Keratinocyte (primary cell): Measurements from ENCODE around the gene ATG14. TPM values are rescaled to one million over a fixed set of nuclear protein-coding genes. Genes with fewer than 3 reads are reported as not detected.

Experiments
- DNase-seq: peaks from one replicate; pipeline ENCODE4 v3.0.0-alpha.2; 2011; ENCODE audit warnings: low read depth, missing footprints, low spot score
- FAIRE-seq: peaks from 2 replicates; lab custom pipeline; 2011; peaks lifted over from hg19 to GRCh38; lab: Jason Lieb, UNC
- H2AFZ ChIP-seq: 2 replicates; pipeline ENCODE4 v1.6.0; 2012; ENCODE audit warnings: low read length, control low read depth, inconsistent platforms; ENCODE audit not compliant: control insufficient read depth
- H3K27ac ChIP-seq: 2 replicates; pipeline ENCODE4 v1.5.1; 2011; ENCODE audit warnings: low read length; ENCODE audit not compliant: control insufficient read depth, insufficient read depth
- H3K27me3 ChIP-seq: 3 replicates; pipeline ENCODE4 v1.6.0; 2011; ENCODE audit warnings: low read length; ENCODE audit not compliant: control insufficient read depth, insufficient read depth; ENCODE audit errors: extremely low read depth
- H3K36me3 ChIP-seq, 2 experiments: 2 replicates in 1 of 2; 3 replicates in 1 of 2; pipeline ENCODE4 v1.5.1; 2011; ENCODE audit warnings: low read length in 2 of 2, mild to moderate bottlenecking in 1 of 2; ENCODE audit not compliant: control insufficient read depth in 2 of 2, insufficient read depth in 2 of 2; ENCODE audit errors: extremely low read depth in 1 of 2
- H3K4me1 ChIP-seq: 3 replicates; pipeline ENCODE4 v1.5.1; 2011; ENCODE audit warnings: low read length; ENCODE audit not compliant: control insufficient read depth, insufficient read depth; ENCODE audit errors: extremely low read depth
- H3K4me2 ChIP-seq: 3 replicates; pipeline ENCODE4 v1.6.0; 2011; ENCODE audit warnings: low read depth, low read length; ENCODE audit not compliant: control insufficient read depth, insufficient read depth; ENCODE audit errors: extremely low read depth
- H3K4me3 ChIP-seq, 3 experiments: fragments of 200-600 bp in 1 of 3; sonication (generic) in 1 of 3; 2 replicates in 2 of 3; 3 replicates in 1 of 3; pipeline ENCODE4 v1.5.1; 2011 to 2016; ENCODE audit warnings: low read length in 3 of 3, mild to moderate bottlenecking in 3 of 3, control low read depth in 2 of 3, inconsistent platforms in 1 of 3, low read depth in 1 of 3, mixed read lengths in 1 of 3, mixed run types in 1 of 3, moderate library complexity in 1 of 3; ENCODE audit not compliant: control insufficient read depth in 2 of 3, insufficient read depth in 2 of 3; ENCODE audit errors: extremely low read depth in 1 of 3
- H3K79me2 ChIP-seq: 2 replicates; pipeline ENCODE4 v1.6.0; 2012; ENCODE audit warnings: low read length; ENCODE audit not compliant: control insufficient read depth, insufficient read depth
- H3K9ac ChIP-seq: 3 replicates; pipeline ENCODE4 v1.6.0; 2011; ENCODE audit warnings: low read length; ENCODE audit not compliant: control insufficient read depth, insufficient read depth; ENCODE audit errors: extremely low read depth
- H3K9me1 ChIP-seq: 3 replicates; pipeline ENCODE4 v1.6.0; 2011; ENCODE audit warnings: low read length; ENCODE audit not compliant: control insufficient read depth, insufficient read depth; ENCODE audit errors: extremely low read depth
- H3K9me3 ChIP-seq: 2 replicates; pipeline ENCODE4 v1.5.1; 2012; ENCODE audit warnings: low read depth, low read length; ENCODE audit not compliant: control insufficient read depth
- H4K20me1 ChIP-seq: 3 replicates; pipeline ENCODE4 v1.6.0; 2011; ENCODE audit warnings: low read length; ENCODE audit not compliant: control insufficient read depth, insufficient read depth; ENCODE audit errors: extremely low read depth
- EZH2 ChIP-seq: IDR thresholded peaks from one replicate; pipeline ENCODE4 v1.6.1; 2012; ENCODE audit warnings: inconsistent platforms, mild to moderate bottlenecking, low read length, moderate library complexity
- dilution Hi-C: fragments of 300-500 bp; cut with MboI; formaldehyde crosslinking; loops from one replicate; pipeline ENCODE4 v1.7.0; 2020; ENCODE audit warnings: low sequenced_read_pairs; ENCODE audit not compliant: extremely low pct_ligation_motif_present
- polyA plus RNA-seq, 5 experiments: library from polyadenylated mRNA; depleted of rRNA in 3 of 5; stranded (reverse) in 3 of 5; stranded (forward) in 1 of 5; unstranded in 1 of 5; fragments of >200 nt; gene quantifications; 1 replicate in 1 of 5; 2 replicates in 3 of 5; 3 replicates in 1 of 5; pipeline versions ENCODE4 v1.2.1 to v1.2.3, GENCODE V29; 2011 to 2012; ENCODE audit warnings: missing spikeins in 2 of 5, low read depth in 1 of 5, low replicate concordance in 1 of 5
- TF ChIP-seq, protein P1 (sequence below), 3 experiments: IDR thresholded peaks in 1 of 3; conservative IDR thresholded peaks in 1 of 3; optimal IDR thresholded peaks in 1 of 3; 2 replicates in 2 of 3; 3 replicates in 1 of 3; pipeline versions ENCODE3 to v1.5.1; 2011; ENCODE audit warnings: low read length in 3 of 3, mild to moderate bottlenecking in 3 of 3, moderate library complexity in 2 of 3, control low read depth in 1 of 3, inconsistent platforms in 1 of 3; ENCODE audit not compliant: insufficient read depth in 2 of 3; ENCODE audit errors: extremely low read depth in 1 of 3

Gene ATG14
- polyA plus RNA-seq, 1 donor (not counting 4 experiments of a cell fraction or from before 2014, with no cell fraction given), result 7.0 TPM

DNA sequence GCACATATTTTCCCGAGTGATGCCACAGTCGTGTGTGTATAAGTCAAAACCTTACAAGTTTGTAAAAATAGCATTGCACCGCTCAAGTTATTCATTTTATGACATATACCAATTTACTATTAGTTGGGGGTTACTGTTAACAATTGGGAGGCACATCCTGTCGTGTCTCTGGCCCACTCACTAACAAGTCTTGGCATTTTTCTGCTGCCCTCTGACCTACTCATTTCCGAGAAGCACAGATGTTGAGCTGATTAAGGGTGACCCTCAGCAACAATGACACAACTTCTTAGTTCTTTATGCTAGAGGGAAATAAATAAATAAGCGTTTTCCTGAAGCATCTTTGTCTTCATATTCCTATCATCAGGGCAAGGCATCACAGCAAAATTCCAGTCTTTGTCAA, 6.8 kb upstream of the ATG14 start:
- Histone ChIP-seq H3K4me3 (no peak overlapping the region), H3K36me3 (no peaks in the 10 kb centered on the region), H3K9me1 (no peaks in the 10 kb centered on the region), H3K27ac (no peak overlapping the region), H3K4me1 (peaks cover 3% of the 10 kb centered on the region), H3K9ac (no peak overlapping the region), H3K4me2 (no peak overlapping the region), H3K79me2 (no peaks in the 10 kb centered on the region), H3K27me3 (no peaks in the 10 kb centered on the region), H2AFZ (no peak overlapping the region), H4K20me1 (no peaks in the 10 kb centered on the region), H3K9me3 (no peaks in the 10 kb centered on the region)
- TF ChIP-seq, protein P1, sequence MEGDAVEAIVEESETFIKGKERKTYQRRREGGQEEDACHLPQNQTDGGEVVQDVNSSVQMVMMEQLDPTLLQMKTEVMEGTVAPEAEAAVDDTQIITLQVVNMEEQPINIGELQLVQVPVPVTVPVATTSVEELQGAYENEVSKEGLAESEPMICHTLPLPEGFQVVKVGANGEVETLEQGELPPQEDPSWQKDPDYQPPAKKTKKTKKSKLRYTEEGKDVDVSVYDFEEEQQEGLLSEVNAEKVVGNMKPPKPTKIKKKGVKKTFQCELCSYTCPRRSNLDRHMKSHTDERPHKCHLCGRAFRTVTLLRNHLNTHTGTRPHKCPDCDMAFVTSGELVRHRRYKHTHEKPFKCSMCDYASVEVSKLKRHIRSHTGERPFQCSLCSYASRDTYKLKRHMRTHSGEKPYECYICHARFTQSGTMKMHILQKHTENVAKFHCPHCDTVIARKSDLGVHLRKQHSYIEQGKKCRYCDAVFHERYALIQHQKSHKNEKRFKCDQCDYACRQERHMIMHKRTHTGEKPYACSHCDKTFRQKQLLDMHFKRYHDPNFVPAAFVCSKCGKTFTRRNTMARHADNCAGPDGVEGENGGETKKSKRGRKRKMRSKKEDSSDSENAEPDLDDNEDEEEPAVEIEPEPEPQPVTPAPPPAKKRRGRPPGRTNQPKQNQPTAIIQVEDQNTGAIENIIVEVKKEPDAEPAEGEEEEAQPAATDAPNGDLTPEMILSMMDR (optimal IDR thresholded peaks at IDR 0.05 in 1 of 3, IDR thresholded peaks at IDR 0.05 in 1 of 3, conservative IDR thresholded peaks at IDR 0.05 in 1 of 3; ENCODE audit: extremely low read depth in 1 of 3, insufficient read depth in 2 of 3, low read length in 3 of 3), result no peak
- no peak for TF ChIP-seq EZH2
- FAIRE-seq (no peak), DNase-seq (no peak)
- dilution Hi-C loops, result no loop called here

GRCh38 chr14:55417955-55418354, 6.3 kb upstream of the ATG14 start:
- no peak for DNase-seq
- H3K4me2 ChIP-seq, result no peak overlapping the region
- no peaks in the 10 kb centered on the region for H3K79me2 ChIP-seq
- no peaks in the 10 kb centered on the region for H4K20me1 ChIP-seq
- H2AFZ ChIP-seq, result no peak overlapping the region
- no peak overlapping the region for H3K9ac ChIP-seq
- H3K27ac ChIP-seq, result no peak overlapping the region
- no peaks in the 10 kb centered on the region for H3K27me3 ChIP-seq
- TF ChIP-seq EZH2, result no peak
- TF ChIP-seq, protein P1 (optimal IDR thresholded peaks at IDR 0.05 in 1 of 3, IDR thresholded peaks at IDR 0.05 in 1 of 3, conservative IDR thresholded peaks at IDR 0.05 in 1 of 3; ENCODE audit: extremely low read depth in 1 of 3, insufficient read depth in 2 of 3, low read length in 3 of 3), result no peak
- H3K36me3 ChIP-seq, result no peaks in the 10 kb centered on the region
- H3K9me1 ChIP-seq, result no peaks in the 10 kb centered on the region
- H3K4me1 ChIP-seq, result peaks cover 6% of the 10 kb centered on the region
- no peaks in the 10 kb centered on the region for H3K9me3 ChIP-seq
- no peak overlapping the region for H3K4me3 ChIP-seq
- dilution Hi-C loops, result no loop called here
- FAIRE-seq, result no peak
